GM12878 (cell line): ENCODE data around the gene RAPH1. TPM values are rescaled to one million over a fixed set of nuclear protein-coding genes. Genes with fewer than 3 reads are reported as not detected.

Experiments used
- EP300 ChIP-seq, 2 experiments: fragments of 150-350 bp in 1 of 2; IDR thresholded peaks; 2 replicates each; pipeline ENCODE4 v1.6.1; 2011 to 2012; ENCODE audit warnings: low read depth in 2 of 2, low read length in 2 of 2, borderline replicate concordance in 1 of 2, improper control_type of control experiment in 1 of 2, inconsistent platforms in 1 of 2; ENCODE audit not compliant: control insufficient read depth in 1 of 2
- IKZF2 ChIP-seq, 2 experiments: fragments of 450-650 bp; IDR thresholded peaks; 2 replicates each; pipeline ENCODE4 v1.6.1; 2017; ENCODE audit warnings: mild to moderate bottlenecking in 2 of 2, moderate library complexity in 2 of 2
- MEF2A ChIP-seq: IDR thresholded peaks from 2 replicates; pipeline ENCODE4 v1.6.1; 2011; ENCODE audit warnings: low read depth, mild to moderate bottlenecking, low read length, moderate library complexity; ENCODE audit not compliant: insufficient read depth
- NFIC ChIP-seq: IDR thresholded peaks from 2 replicates; pipeline ENCODE4 v1.6.1; 2012; ENCODE audit warnings: low read depth, mild to moderate bottlenecking, inconsistent platforms, low read length, moderate library complexity
- PAX5 ChIP-seq: IDR thresholded peaks from 2 replicates; pipeline ENCODE4 v1.6.1; 2011; ENCODE audit warnings: low read depth, low read length, borderline replicate concordance
- PRDM15 ChIP-seq: fragments of 450-650 bp; formaldehyde crosslinking; IDR thresholded peaks from 2 replicates; pipeline ENCODE4 v1.4.0; 2020; ENCODE audit warnings: mild to moderate bottlenecking, moderate library complexity
- SREBF2 ChIP-seq: IDR thresholded peaks from 2 replicates; pipeline ENCODE4 v1.6.1; 2012; ENCODE audit warnings: mild to moderate bottlenecking, low read length
- SRF ChIP-seq, 2 experiments: IDR thresholded peaks; 2 replicates each; pipeline ENCODE4 v1.6.1; 2011; ENCODE audit warnings: low read depth in 2 of 2, low read length in 2 of 2, mild to moderate bottlenecking in 1 of 2, moderate library complexity in 1 of 2
- TAF1 ChIP-seq: IDR thresholded peaks from 2 replicates; pipeline ENCODE4 v1.6.1; 2011; ENCODE audit warnings: mild to moderate bottlenecking, low read depth, low read length, borderline replicate concordance
- TBL1XR1 ChIP-seq: IDR thresholded peaks from 2 replicates; pipeline ENCODE4 v1.6.1; 2012; ENCODE audit warnings: low read depth, low read length, improper control_type of control experiment
- TCF12 ChIP-seq: IDR thresholded peaks from 2 replicates; pipeline ENCODE4 v1.6.1; 2011; ENCODE audit warnings: low read depth, mild to moderate bottlenecking, low read length
- ZNF207 ChIP-seq: fragments of 450-650 bp; IDR thresholded peaks from 2 replicates; pipeline ENCODE4 v1.6.1; 2014; ENCODE audit warnings: antibody characterized with exemption, mild to moderate bottlenecking, borderline replicate concordance
- polyA plus RNA-seq, 11 experiments: library from polyadenylated mRNA; depleted of rRNA in 4 of 11; unstranded in 6 of 11; stranded (reverse) in 5 of 11; fragments of >200 nt; fragmentation: Nextera tagmentation in 4 of 11; fragmentation: Illumina TruSeq in 1 of 11; extraction: Ambion mirVana in 4 of 11; extraction: Trizol in 1 of 11; gene quantifications; 1 replicate in 1 of 11; 2 replicates in 10 of 11; pipeline versions ENCODE4 v1.2.1 to v1.2.3, GENCODE V29; 2011 to 2016; ENCODE audit warnings: inconsistent platforms in 2 of 11, missing spikeins in 2 of 11, low read depth in 1 of 11
- total RNA-seq, 4 experiments: library from RNA; depleted of rRNA in 3 of 4; stranded (reverse); fragments of >200 nt in 3 of 4; fragmentation: Illumina TruSeq in 1 of 4; extraction: Trizol in 1 of 4; gene quantifications; 2 replicates each; pipeline versions ENCODE4 v1.2.1 to v1.2.3, GENCODE V29; 2013 to 2021
- TF ChIP-seq, protein P1 (sequence below): IDR thresholded peaks from 2 replicates; pipeline ENCODE4 v1.6.1; 2011; ENCODE audit warnings: low read depth, low read length, improper control_type of control experiment, borderline replicate concordance

The RAPH1 gene
- total and polyA plus RNA-seq, 10 of the 15 experiments (the other 5 are each of a cell fraction or from before 2014, with no cell fraction given): 0.09 to 0.90 (median 0.21) TPM; not detected in 7

DNA sequence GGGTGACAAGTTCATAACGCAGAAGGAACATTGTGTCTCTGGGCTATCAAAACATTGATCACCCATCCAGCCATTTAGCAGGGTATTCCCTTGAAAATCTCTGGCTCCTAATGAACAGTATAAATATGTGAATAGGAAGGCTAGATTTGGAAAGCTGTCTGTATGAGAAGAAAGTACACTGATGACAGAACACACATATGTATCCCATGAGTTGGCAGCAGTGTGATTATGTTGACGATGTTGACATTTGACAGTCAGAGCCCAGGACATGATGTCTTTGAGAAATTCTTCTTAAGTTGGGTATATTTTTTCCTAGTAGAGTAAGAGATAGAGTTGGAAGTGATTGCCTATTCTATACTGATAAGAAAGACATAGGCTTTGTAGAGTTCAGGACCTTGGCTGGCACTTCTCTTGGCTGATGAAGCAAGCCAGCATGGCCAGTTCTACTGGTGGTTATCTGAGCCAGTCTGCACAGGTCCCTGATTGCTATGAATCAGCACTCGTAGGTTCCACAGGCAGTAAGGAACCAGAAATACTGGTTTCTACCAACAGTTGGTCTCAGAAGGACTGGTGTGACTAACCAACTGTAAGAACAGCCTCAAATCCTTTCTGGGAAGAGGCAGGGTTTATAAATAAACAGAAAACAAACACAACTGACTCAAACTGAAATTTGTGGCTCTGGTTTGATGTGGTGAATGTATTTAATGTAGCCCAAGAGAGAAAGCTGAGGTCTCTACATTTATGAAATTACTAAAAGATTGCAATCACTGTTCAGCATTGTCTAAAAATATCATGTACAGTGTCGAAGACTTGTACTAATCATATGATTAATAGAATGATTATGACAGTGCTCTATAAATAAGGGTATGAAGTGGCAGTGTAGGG, 43.9 kb upstream of the RAPH1 start (continued):
- TF ChIP-seq PRDM15 (CRISPR knock-in tag): no peak
- peak in 1 of 2 experiments; percentile 68; a peak in 1 of 4 replicates for TF ChIP-seq EP300 (IDR thresholded peaks at IDR 0.05; ENCODE audit: borderline replicate concordance in 1 of 2, control insufficient read depth in 1 of 2, low read depth in 2 of 2, low read length in 2 of 2)
- TF ChIP-seq TBL1XR1: peak; percentile 34; the same call in 1 of the 2 replicates
- TF ChIP-seq TCF12: no peak
- peak; percentile 94 for TF ChIP-seq MEF2A
- TF ChIP-seq SREBF2: no peak
- 0 out of 4 replicates have a peak, but pooled peaks of 1 of the 2 experiments have one; percentile 7 for TF ChIP-seq SRF (IDR thresholded peaks at IDR 0.05; ENCODE audit: low read depth in 2 of 2, low read length in 2 of 2)
- peak; percentile 65; the same call in 1 of the 2 replicates for TF ChIP-seq PAX5
- TF ChIP-seq TAF1: no peak
- peak; percentile 95 for TF ChIP-seq NFIC
- TF ChIP-seq IKZF2 (IDR thresholded peaks at IDR 0.05): peak; percentile 57 to 66; a peak in 2 of 4 replicates
- TF ChIP-seq, protein P1, sequence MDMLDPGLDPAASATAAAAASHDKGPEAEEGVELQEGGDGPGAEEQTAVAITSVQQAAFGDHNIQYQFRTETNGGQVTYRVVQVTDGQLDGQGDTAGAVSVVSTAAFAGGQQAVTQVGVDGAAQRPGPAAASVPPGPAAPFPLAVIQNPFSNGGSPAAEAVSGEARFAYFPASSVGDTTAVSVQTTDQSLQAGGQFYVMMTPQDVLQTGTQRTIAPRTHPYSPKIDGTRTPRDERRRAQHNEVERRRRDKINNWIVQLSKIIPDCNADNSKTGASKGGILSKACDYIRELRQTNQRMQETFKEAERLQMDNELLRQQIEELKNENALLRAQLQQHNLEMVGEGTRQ: no peak
- no peak for TF ChIP-seq ZNF207
